Mesenchymal stem cell (in vitro differentiated cells and primary cell): Measurements from ENCODE around the gene ZFYVE26.

ENCODE experiments used
- DNase-seq: peaks from one replicate; pipeline ENCODE4 v3.0.0-alpha.2; 2013
- H2AFZ ChIP-seq: one replicate; pipeline ENCODE4 v1.6.1; 2013; ENCODE audit warnings: low read depth, mild to moderate bottlenecking, control low read depth, inconsistent platforms, low read length, moderate library complexity
- H2AK5ac ChIP-seq: 2 replicates; pipeline ENCODE4 v1.6.1; 2013; ENCODE audit warnings: low read length, moderate library complexity, mild to moderate bottlenecking, inconsistent platforms; ENCODE audit not compliant: severe bottlenecking
- H2BK120ac ChIP-seq: one replicate; pipeline ENCODE4 v1.6.1; 2013; ENCODE audit warnings: low read depth, mild to moderate bottlenecking, inconsistent platforms, low read length, moderate library complexity
- H2BK12ac ChIP-seq, 2 experiments: one replicate each; pipeline ENCODE4 v1.6.1; 2013; ENCODE audit warnings: inconsistent platforms in 2 of 2, low read length in 2 of 2, mild to moderate bottlenecking in 2 of 2, moderate library complexity in 2 of 2, control low read depth in 1 of 2
- H2BK15ac ChIP-seq: one replicate; pipeline ENCODE4 v1.6.1; 2013; ENCODE audit warnings: mild to moderate bottlenecking, low read depth, inconsistent platforms; ENCODE audit not compliant: poor library complexity, severe bottlenecking
- H2BK5ac ChIP-seq: 2 replicates; pipeline ENCODE4 v1.6.1; 2013; ENCODE audit warnings: low read depth, mild to moderate bottlenecking, low read length, control low read depth, inconsistent platforms; ENCODE audit not compliant: poor library complexity, severe bottlenecking
- H3K14ac ChIP-seq, 2 experiments: one replicate each; pipeline ENCODE4 v1.6.1; 2013; ENCODE audit warnings: inconsistent platforms in 2 of 2, low read length in 2 of 2, control low read depth in 1 of 2, mild to moderate bottlenecking in 1 of 2, moderate library complexity in 1 of 2
- H3K18ac ChIP-seq, 2 experiments: one replicate each; pipeline ENCODE4 v1.6.1; 2013; ENCODE audit warnings: inconsistent platforms in 2 of 2, low read length in 2 of 2, control low read depth in 1 of 2, low read depth in 1 of 2, mild to moderate bottlenecking in 1 of 2
- H3K23ac ChIP-seq, 2 experiments: one replicate each; pipeline ENCODE4 v1.6.1; 2013; ENCODE audit warnings: inconsistent platforms in 2 of 2, low read length in 2 of 2, mild to moderate bottlenecking in 2 of 2, moderate library complexity in 2 of 2, control low read depth in 1 of 2
- H3K27ac ChIP-seq: 2 replicates; pipeline ENCODE4 v1.5.1; 2013; ENCODE audit warnings: mild to moderate bottlenecking, moderate library complexity, low read length, control low read depth, inconsistent platforms; ENCODE audit not compliant: poor library complexity, severe bottlenecking
- H3K27me3 ChIP-seq, 2 experiments: 2 replicates each; pipeline versions ENCODE4 v1.6.1 to v1.7.0; 2013; ENCODE audit warnings: low read length in 2 of 2, mild to moderate bottlenecking in 2 of 2, moderate library complexity in 2 of 2, control low read depth in 1 of 2, inconsistent platforms in 1 of 2; ENCODE audit not compliant: control insufficient read depth in 1 of 2, insufficient read depth in 1 of 2
- H3K36me3 ChIP-seq, 2 experiments: 2 replicates each; pipeline versions ENCODE4 v1.6.1 to v1.7.0; 2013; ENCODE audit warnings: low read length in 2 of 2, control low read depth in 1 of 2, inconsistent platforms in 1 of 2, low read depth in 1 of 2, mild to moderate bottlenecking in 1 of 2; ENCODE audit not compliant: insufficient read depth in 2 of 2, control insufficient read depth in 1 of 2
- H3K4ac ChIP-seq, 2 experiments: one replicate each; pipeline ENCODE4 v1.6.1; 2013; ENCODE audit warnings: inconsistent platforms in 2 of 2, low read length in 2 of 2, mild to moderate bottlenecking in 2 of 2, moderate library complexity in 2 of 2, control low read depth in 1 of 2, low read depth in 1 of 2
- H3K4me1 ChIP-seq: 2 replicates; pipeline ENCODE4 v1.6.1; 2013; ENCODE audit warnings: low read depth, low read length, control low read depth; ENCODE audit not compliant: control insufficient read depth, insufficient read depth
- H3K4me2 ChIP-seq: 2 replicates; pipeline ENCODE4 v1.6.1; 2013; ENCODE audit warnings: low read length, mild to moderate bottlenecking, inconsistent platforms; ENCODE audit not compliant: poor library complexity, severe bottlenecking
- H3K4me3 ChIP-seq, 2 experiments: 2 replicates each; pipeline versions ENCODE4 v1.5.1 to v1.7.0; 2013; ENCODE audit warnings: low read length in 2 of 2, mild to moderate bottlenecking in 2 of 2, control low read depth in 1 of 2, low read depth in 1 of 2; ENCODE audit not compliant: insufficient read depth in 1 of 2
- H3K79me1 ChIP-seq: replicated peaks from 2 replicates; pipeline ENCODE4 v1.6.1; 2013; ENCODE audit warnings: mild to moderate bottlenecking, control low read depth, low read length, inconsistent platforms; ENCODE audit not compliant: poor library complexity, severe bottlenecking
- H3K9ac ChIP-seq: 2 replicates; pipeline ENCODE4 v1.7.0; 2013; ENCODE audit warnings: mild to moderate bottlenecking, low read length, moderate library complexity
- H3K9me3 ChIP-seq: 2 replicates; pipeline ENCODE4 v1.7.0; 2013; ENCODE audit warnings: mild to moderate bottlenecking, low read length; ENCODE audit not compliant: control insufficient read depth
- H4K8ac ChIP-seq: one replicate; pipeline ENCODE4 v1.6.1; 2013; ENCODE audit warnings: inconsistent platforms, mild to moderate bottlenecking, low read length, moderate library complexity
- H4K91ac ChIP-seq: one replicate; pipeline ENCODE4 v1.6.1; 2013; ENCODE audit warnings: mild to moderate bottlenecking, low read length, inconsistent platforms
- WGBS: methylation state at CpG from one replicate; pipeline ENCODE4 v1.1.7; 2013; ENCODE audit warnings: mixed read lengths; 5-methylcytosine and 5-hydroxymethylcytosine counted together

Gene ZFYVE26

DNA sequence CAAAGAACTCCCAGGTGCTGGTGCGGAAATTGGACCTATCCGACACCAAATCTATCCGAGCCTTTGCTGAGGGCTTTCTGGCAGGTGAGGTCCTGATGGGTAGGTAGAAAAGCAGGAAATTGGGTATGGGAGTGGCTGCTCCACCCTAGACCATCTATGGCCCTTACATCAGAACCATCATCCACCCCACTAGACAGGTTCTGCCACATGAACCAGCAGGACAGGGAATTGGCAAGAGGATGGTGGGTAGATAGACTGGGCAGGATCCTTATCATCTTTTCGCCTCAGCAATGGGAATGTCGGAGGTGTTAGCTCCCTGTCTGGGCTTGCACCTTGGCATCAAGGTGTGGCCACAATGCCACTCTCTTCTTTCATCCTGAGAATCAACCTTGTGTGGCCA is 91.2 kb downstream of the ZFYVE26 start:
- H3K9me3 ChIP-seq: peaks cover 11% of the 10 kb centered on the region
- no peak overlapping the region for H2BK120ac ChIP-seq
- H3K9ac ChIP-seq: no peak overlapping the region
- no peak overlapping the region for H3K14ac ChIP-seq
- DNase-seq: no peak
- H4K8ac ChIP-seq: no peak overlapping the region
- no peak overlapping the region for H3K18ac ChIP-seq
- H2BK5ac ChIP-seq: no peak overlapping the region
- no peak overlapping the region for H3K4me2 ChIP-seq
- WGBS: 88% methylated on average over 3 of the region's 5 CpGs
- no peak overlapping the region for H3K4me3 ChIP-seq
- H3K4ac ChIP-seq: no peak overlapping the region
- H2BK15ac ChIP-seq: no peak overlapping the region
- H2BK12ac ChIP-seq: no peak overlapping the region
- H3K23ac ChIP-seq: no peak overlapping the region
- no peak overlapping the region for H4K91ac ChIP-seq
- no peak overlapping the region for H2AK5ac ChIP-seq
- H3K27ac ChIP-seq: no peak overlapping the region
- no peaks in the 10 kb centered on the region for H3K36me3 ChIP-seq
- H3K4me1 ChIP-seq: peaks cover 3% of the 10 kb centered on the region
- H3K27me3 ChIP-seq: peaks cover 75% of the 10 kb centered on the region in 2 experiments
- no peak overlapping the region for H2AFZ ChIP-seq
- no peaks in the 10 kb centered on the region for H3K79me1 ChIP-seq

DNA sequence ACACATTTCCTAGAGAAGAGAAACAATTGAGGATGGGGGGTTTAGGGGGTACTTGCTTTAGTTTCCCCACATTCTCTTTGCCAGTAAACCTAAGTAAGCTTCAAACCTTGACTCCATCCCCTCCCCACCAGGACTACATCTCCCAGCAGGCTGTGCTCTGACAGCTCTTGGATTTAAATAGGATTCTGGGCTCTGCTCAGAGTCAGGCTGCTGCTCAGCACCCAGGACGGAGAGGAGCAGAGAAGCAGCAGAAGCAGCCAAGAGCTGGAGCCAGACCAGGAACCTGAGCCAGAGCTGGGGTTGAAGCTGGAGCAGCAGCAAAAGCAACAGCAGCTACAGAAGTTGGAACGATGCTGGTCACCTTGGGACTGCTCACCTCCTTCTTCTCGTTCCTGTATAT is 94.1 kb downstream of the ZFYVE26 start:
- Histone ChIP-seq H2BK120ac (no peak overlapping the region), H3K9me3 (peaks cover 11% of the 10 kb centered on the region), H3K14ac (no peak overlapping the region), H3K4me2 (no peak overlapping the region), H3K27me3 (peaks cover 52 to 58% of the 10 kb centered on the region in 2 experiments), H3K23ac (no peak overlapping the region), H4K91ac (no peak overlapping the region), H3K4me3 (peak overlapping the region in 1 of 2 experiments; percentile 54), H2AFZ (no peak overlapping the region), H3K79me1 (no peaks in the 10 kb centered on the region), H2BK12ac (no peak overlapping the region), H3K4me1 (no peaks in the 10 kb centered on the region), H2BK5ac (no peak overlapping the region), H3K27ac (no peak overlapping the region), H2AK5ac (no peak overlapping the region), H3K4ac (no peak overlapping the region), H3K9ac (no peak overlapping the region), H3K36me3 (no peaks in the 10 kb centered on the region), H4K8ac (no peak overlapping the region), H3K18ac (no peak overlapping the region), H2BK15ac (no peak overlapping the region)
- DNase-seq: no peak
- 38% methylated on average over 2 of the region's 3 CpGs for WGBS

DNA sequence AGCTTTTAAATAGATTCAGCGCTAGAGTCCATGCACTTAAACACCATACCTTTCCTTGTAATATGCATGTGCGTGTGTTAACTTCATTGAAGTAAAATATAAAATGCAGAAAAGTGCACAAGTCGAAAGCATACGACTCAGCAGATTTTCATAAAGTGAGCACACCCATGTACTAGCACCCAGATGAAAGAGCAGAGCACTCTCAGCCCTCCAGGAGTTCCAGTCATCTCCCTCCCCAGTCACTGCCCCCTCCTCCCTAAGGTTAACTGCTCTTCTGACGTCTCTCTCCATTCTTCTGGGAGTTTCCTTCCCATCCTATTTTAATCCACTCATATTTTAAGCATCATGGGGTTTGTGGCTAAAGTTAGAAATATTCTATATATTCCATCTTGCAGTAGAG is 94.5 kb downstream of the ZFYVE26 start:
- WGBS: 69% methylated on average over 4 of the region's 5 CpGs
- peak overlapping the region in 1 of 2 experiments; percentile 54 for H3K4me3 ChIP-seq
- H3K14ac ChIP-seq: no peak overlapping the region
- no peak overlapping the region for H3K18ac ChIP-seq
- no peak overlapping the region for H3K9ac ChIP-seq
- H2BK120ac ChIP-seq: no peak overlapping the region
- H2AFZ ChIP-seq: no peak overlapping the region
- peaks cover 9% of the 10 kb centered on the region for H3K9me3 ChIP-seq
- no peak overlapping the region for H4K91ac ChIP-seq
- no peak overlapping the region for H3K4me2 ChIP-seq
- H2BK12ac ChIP-seq: no peak overlapping the region
- no peak overlapping the region for H2BK5ac ChIP-seq
- no peak overlapping the region for H2AK5ac ChIP-seq
- no peak for DNase-seq
- no peaks in the 10 kb centered on the region for H3K36me3 ChIP-seq
- H3K4ac ChIP-seq: no peak overlapping the region
- H3K27me3 ChIP-seq: peaks cover 51 to 58% of the 10 kb centered on the region in 2 experiments
- no peak overlapping the region for H3K27ac ChIP-seq
- no peaks in the 10 kb centered on the region for H3K4me1 ChIP-seq
- no peaks in the 10 kb centered on the region for H3K79me1 ChIP-seq
- no peak overlapping the region for H2BK15ac ChIP-seq
- H3K23ac ChIP-seq: no peak overlapping the region
- H4K8ac ChIP-seq: no peak overlapping the region

DNA sequence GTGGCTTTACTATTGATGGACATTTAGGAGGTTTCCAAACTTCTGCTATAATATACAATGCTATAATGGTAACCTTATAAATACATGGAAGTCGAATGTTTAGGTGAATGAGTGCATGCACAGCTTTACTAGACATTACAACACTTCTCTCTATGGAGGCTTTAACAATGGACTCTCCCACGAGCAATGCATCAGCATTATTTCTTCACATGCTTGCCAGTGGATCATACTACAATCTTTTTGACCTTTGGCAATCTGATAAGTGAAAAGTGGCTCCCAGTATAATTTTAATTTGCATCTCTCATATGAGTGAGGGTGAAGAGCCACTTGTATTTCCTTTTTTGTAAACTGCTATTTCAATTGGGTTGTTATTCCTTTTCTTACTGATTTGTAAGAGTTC is 96.5 kb downstream of the ZFYVE26 start:
- 55% methylated on average over 2 of the region's 2 CpGs for WGBS
- Histone ChIP-seq H2BK12ac (no peak overlapping the region), H3K23ac (no peak overlapping the region), H3K9me3 (no peaks in the 10 kb centered on the region), H3K4me3 (no peak overlapping the region), H2AFZ (no peak overlapping the region), H4K91ac (no peak overlapping the region), H4K8ac (no peak overlapping the region), H3K36me3 (no peaks in the 10 kb centered on the region), H3K4me2 (no peak overlapping the region), H3K14ac (no peak overlapping the region), H3K4me1 (no peaks in the 10 kb centered on the region), H3K4ac (no peak overlapping the region), H3K18ac (no peak overlapping the region), H3K9ac (no peak overlapping the region), H2BK5ac (no peak overlapping the region), H2BK120ac (no peak overlapping the region), H2BK15ac (no peak overlapping the region), H3K79me1 (no peaks in the 10 kb centered on the region), H2AK5ac (no peak overlapping the region), H3K27ac (no peak overlapping the region), H3K27me3 (peaks cover 32 to 45% of the 10 kb centered on the region in 2 experiments)
- no peak for DNase-seq
